ENCODE measurements around the gene IQGAP1. TPM values are rescaled to one million over a fixed set of nuclear protein-coding genes. Genes with fewer than 3 reads are reported as not detected.
A peak's percentile ranks its signal among the peaks of the same experiment; 100 is the strongest.

IQGAP1 gene
- total RNA-seq, 1 experiment from 2014 or later = 106 TPM

DNA sequence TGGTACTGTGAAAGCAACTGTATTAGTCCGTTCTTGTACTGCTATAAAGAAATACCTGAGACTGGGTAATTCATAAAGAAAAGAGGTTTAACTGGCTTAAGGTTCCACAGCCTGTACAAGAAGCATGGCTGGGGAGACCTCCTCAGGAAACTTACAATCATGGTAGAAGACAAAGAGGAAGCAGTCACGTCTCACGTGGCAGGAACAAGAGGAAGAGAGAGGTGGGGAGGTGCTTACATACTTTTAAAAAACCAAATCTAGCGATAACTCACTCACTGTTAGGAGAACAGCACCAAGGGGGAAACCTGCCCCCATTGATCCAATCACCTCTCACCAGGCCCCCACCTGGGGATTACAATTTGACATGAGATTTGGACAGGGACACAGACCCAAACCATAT is 48.9 kb downstream of the IQGAP1 start:
- Mint-ChIP-seq H3K36me3 (peaks cover 23% of the 10 kb centered on the region), H3K4me1 (0 out of 2 replicates have a peak, but pooled peaks cover 5% of the 10 kb centered on the region), H3K27me3 (ENCODE audit: low read depth) (no peaks in the 10 kb centered on the region), H3K4me3 (no peak overlapping the region), H3K27ac (0 out of 2 replicates have a peak overlapping the region, but pooled peaks have one; percentile 25), H3K9me3 (no peaks in the 10 kb centered on the region)
- no peak for DNase-seq (ENCODE audit: low spot score)
- no peak for ATAC-seq
- TF ChIP-seq, protein P1, sequence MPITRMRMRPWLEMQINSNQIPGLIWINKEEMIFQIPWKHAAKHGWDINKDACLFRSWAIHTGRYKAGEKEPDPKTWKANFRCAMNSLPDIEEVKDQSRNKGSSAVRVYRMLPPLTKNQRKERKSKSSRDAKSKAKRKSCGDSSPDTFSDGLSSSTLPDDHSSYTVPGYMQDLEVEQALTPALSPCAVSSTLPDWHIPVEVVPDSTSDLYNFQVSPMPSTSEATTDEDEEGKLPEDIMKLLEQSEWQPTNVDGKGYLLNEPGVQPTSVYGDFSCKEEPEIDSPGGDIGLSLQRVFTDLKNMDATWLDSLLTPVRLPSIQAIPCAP (CRISPR knock-in tag; IDR thresholded peaks at IDR 0.05) = no peak
- TF ChIP-seq GTF2I (CRISPR knock-in tag; conservative IDR thresholded peaks at IDR 0.05) (no peak), ATF1 (CRISPR knock-in tag; IDR thresholded peaks at IDR 0.05) (no peak), MXD4 (CRISPR knock-in tag; IDR thresholded peaks at IDR 0.05; ENCODE audit: borderline replicate concordance) (no peak), CTCF (IDR thresholded peaks at IDR 0.05) (no peak), ETV6 (CRISPR knock-in tag; IDR thresholded peaks at IDR 0.05) (no peak), JAZF1 (CRISPR knock-in tag; IDR thresholded peaks at IDR 0.05) (no peak), USF2 (CRISPR knock-in tag; IDR thresholded peaks at IDR 0.05) (no peak), FOXP1 (CRISPR knock-in tag; IDR thresholded peaks at IDR 0.05; ENCODE audit: borderline replicate concordance) (no peak)
- ChIA-PET CTCF (interaction anchor here (1.1 to 1.5 kb wide), 3 partner anchors 14 to 116 kb away, joined by 3 read pairs; no protein-coding TSS in a partner anchor), POLR2A (no interaction called here)

DNA sequence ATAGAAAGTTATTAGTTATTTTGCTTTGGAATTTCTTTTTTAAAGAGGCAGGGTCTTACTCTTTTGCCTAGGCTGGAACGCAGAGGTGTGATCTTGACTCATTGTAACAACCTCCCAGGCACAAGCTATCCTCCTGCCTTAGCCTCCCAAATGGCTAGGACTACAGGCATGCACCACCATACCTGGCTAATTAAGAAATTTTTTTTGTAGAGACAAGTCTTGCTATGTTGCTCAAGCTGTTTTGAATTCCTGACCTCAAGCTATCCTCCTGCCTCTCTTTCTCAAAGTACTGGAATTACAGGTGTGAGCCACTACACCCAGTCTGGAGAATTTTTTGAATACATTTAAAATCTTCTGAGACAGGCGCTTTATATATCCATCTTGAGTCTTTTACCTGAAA is 49.5 kb downstream of the IQGAP1 start:
- Mint-ChIP-seq H3K4me3 (no peak overlapping the region), H3K4me1 (0 out of 2 replicates have a peak, but pooled peaks cover 5% of the 10 kb centered on the region)
- DNase-seq (ENCODE audit: low spot score) = no peak

More for the DNA sequence above, 49.5 kb downstream of the IQGAP1 start:
- CTCF ChIA-PET = interaction anchor here (1.1 to 1.5 kb wide), 3 partner anchors 14 to 118 kb away, joined by 3 to 5 read pairs (median 3); no protein-coding TSS in a partner anchor
- TF ChIP-seq RELA (CRISPR knock-in tag; IDR thresholded peaks at IDR 0.05; ENCODE audit: borderline replicate concordance) = no peak
- no peak for TF ChIP-seq SMAD4 (CRISPR knock-in tag; IDR thresholded peaks at IDR 0.05)
- TF ChIP-seq NR2C2 (CRISPR knock-in tag; IDR thresholded peaks at IDR 0.05) = no peak
- TF ChIP-seq NFATC4 (CRISPR knock-in tag; IDR thresholded peaks at IDR 0.05) = no peak
- TF ChIP-seq ZNF219 (CRISPR knock-in tag; IDR thresholded peaks at IDR 0.05; ENCODE audit: borderline replicate concordance) = no peak
- TF ChIP-seq ZBTB21 (CRISPR knock-in tag; IDR thresholded peaks at IDR 0.05; ENCODE audit: borderline replicate concordance) = no peak
- TF ChIP-seq ZNF138 (CRISPR knock-in tag; conservative IDR thresholded peaks at IDR 0.05) = no peak
- no peak for TF ChIP-seq JAZF1 (CRISPR knock-in tag; IDR thresholded peaks at IDR 0.05)
- TF ChIP-seq, protein P2, sequence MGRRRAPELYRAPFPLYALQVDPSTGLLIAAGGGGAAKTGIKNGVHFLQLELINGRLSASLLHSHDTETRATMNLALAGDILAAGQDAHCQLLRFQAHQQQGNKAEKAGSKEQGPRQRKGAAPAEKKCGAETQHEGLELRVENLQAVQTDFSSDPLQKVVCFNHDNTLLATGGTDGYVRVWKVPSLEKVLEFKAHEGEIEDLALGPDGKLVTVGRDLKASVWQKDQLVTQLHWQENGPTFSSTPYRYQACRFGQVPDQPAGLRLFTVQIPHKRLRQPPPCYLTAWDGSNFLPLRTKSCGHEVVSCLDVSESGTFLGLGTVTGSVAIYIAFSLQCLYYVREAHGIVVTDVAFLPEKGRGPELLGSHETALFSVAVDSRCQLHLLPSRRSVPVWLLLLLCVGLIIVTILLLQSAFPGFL (CRISPR knock-in tag; IDR thresholded peaks at IDR 0.05; ENCODE audit: borderline replicate concordance) = no peak
- TF ChIP-seq GRHL2 (CRISPR knock-in tag; IDR thresholded peaks at IDR 0.05; ENCODE audit: insufficient replicate concordance, severe bottlenecking) = no peak
- no peak for TF ChIP-seq STAT6 (CRISPR knock-in tag; conservative IDR thresholded peaks at IDR 0.05; ENCODE audit: low read depth)
- peaks cover 29% of the 10 kb centered on the region for H3K36me3 Mint-ChIP-seq
- no peak overlapping the region for H3K27ac Mint-ChIP-seq
- no peak for ATAC-seq
- no peaks in the 10 kb centered on the region for H3K27me3 Mint-ChIP-seq (ENCODE audit: low read depth)
- no peaks in the 10 kb centered on the region for H3K9me3 Mint-ChIP-seq
- POLR2A ChIA-PET = no interaction called here

Measured in WTC11 (cell line).